CD4-positive, alpha-beta T cell treated with Interleukin-2 at 100 ng/mL for 4 hours (primary cell): ENCODE measurements around the gene OR9G1.
"Not testable (repeated sequence)": the region's sequence is repeated elsewhere in the genome, so short reads cannot be mapped to it uniquely, and the experiment has no call there.

ENCODE experiments used
- DNase-seq: peaks from one replicate; pipeline ENCODE4 v3.0.0-alpha.2; 2020; ENCODE audit warnings: low spot score

The OR9G1 gene

DNA sequence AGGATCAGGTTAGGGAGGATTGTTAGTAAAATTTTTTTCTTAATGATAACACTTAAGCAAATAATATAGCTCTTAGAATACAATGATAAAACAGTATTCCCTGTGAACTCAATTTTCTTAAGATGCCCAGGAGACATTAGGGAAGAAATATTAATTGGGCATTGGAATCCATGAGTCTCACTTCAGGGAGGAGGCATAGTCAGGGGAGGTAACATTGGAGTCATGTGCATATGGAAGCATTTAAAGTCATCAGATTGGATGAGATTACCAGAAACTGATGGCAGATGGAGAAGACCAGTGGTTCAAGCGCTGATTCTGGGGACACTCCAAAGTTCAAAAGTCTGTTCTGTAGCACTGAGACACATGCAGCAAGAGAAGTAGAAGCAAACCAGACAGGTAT is at the start of gene OR9G1:
Gene OR9G1, plus strand, starts transcription at position 301 of the 400 bp plus-strand sequence. CDS start 1,293 bp downstream, outside the sequence.
- DNase-seq, result no peak

DNA sequence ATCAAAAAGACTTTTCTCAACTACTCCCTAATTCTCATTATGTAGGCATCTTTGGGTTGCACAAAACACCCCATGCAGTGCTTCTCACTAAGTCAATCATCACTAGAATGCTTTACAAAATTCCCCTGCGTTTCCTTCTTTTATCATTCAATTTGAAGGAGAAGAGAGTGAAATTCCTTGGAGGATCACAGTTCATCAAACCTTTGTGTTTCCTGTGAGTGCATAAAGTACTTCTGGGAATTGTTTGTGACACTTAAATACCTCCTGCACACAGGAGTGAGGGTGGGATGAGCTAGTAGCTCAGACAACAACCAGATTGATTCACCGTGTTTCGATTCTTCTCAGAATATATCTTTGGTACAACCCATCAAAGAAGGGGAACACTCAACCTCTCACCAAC is 39.1 kb upstream of the OR9G1 start:
- DNase-seq, result no peak

GRCh38 chr11:56663386-56663785 is 35.5 kb upstream of the OR9G1 start, which contains the start of gene OR5AR1:
OR5AR1 (plus strand) TSS chr11:56663686; CDS start chr11:56663686, 0 bp downstream.
- DNase-seq, result no peak

DNA sequence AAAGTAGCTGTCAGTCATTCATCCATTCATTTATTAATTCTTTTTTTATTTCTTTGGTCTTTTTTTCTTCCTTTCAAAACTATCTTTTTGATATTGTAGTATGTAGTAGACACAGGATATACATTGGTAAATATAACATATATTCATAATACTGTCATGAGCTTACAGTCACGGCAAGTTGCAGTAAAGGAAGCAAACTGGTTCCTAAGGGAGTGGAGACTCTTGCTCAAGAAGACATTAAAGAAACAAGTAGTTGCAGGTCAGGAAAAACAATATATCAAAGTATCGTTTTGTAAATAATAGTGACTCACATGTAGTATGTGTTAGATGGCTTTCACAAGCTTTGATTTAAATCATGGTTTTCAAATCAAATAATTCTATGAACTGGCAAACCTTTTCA is 27.9 kb upstream of the OR9G1 start:
- DNase-seq, result no peak

- no peak for DNase-seq
Observed at GRCh38 chr11:56688554-56689100, 10.3 kb upstream of the OR9G1 start.

DNA sequence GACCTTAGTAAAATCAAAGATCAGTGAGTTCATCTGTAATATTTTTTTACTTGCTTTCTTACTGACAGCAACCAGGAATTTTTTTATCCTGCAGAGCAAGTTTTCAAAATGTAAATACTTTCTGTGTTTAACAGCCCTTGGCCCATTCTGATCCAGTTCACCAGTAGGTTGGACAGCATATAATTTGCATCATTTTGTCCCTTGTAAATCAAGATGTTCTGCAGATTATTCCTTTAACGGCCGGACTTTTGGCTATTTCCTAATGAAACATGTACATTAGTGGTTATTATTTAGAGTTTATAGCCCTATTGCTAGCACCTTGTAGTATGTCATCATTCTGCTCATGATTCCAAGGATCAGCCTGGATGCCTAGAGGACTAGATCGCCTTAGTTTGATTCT is 7.7 kb upstream of the OR9G1 start:
- DNase-seq, result not testable (repeated sequence)

- DNase-seq, result no peak
Observed at GRCh38 chr11:56693428-56693827, 5.5 kb upstream of the OR9G1 start.

- no peak for DNase-seq
Observed at GRCh38 chr11:56700242-56700913, 1.5 kb downstream of the OR9G1 start.

GRCh38 chr11:56700914-56701485 is 2.1 kb downstream of the OR9G1 start:
- DNase-seq, result no peak

- DNase-seq, result no peak
Observed at GRCh38 chr11:56705784-56706396, 7.0 kb downstream of the OR9G1 start.

GRCh38 chr11:56706486-56706885 is 7.6 kb downstream of the OR9G1 start:
- DNase-seq, result no peak

DNA sequence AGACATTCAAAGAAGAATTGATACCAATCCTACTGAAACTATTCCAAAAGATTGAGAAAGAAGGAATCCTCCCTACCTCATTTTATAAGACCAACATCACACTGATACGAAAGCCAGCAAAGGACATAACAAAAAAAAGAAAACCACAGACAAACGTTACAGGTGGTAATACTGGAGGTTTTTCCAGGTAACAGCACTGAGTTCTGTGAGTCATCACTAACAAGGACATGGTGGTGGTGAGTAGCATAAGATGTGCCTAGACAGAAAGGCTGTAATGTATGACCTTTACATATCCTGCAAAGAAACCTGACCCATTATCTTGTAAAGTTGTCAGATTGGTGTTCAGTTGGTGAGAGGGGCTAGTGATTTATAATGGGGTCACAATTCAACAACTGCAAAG is 15.3 kb downstream of the OR9G1 start:
- no peak for DNase-seq

DNA sequence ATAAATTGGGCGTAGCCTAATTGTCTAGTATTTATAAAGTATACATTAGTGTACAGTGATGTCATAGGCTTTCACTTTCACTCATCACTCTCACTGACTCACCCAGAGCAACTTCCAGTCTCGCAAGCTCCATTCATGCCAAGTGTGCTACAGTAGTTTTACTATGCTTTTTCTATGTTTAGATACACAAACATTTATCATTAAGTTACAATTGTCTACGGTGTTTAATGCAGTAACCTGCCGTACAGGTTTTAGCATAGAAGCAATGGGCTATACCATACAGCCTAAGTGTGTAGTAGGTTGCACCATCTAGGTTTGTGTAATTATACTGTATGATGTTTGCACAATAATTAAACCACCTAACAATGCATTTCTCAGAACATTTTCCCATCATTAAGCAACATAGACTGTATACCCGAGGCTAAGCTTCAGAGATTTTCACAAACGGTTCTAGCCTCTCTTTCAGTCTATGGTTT is 17.5 kb downstream of the OR9G1 start:
- DNase-seq, result no peak

GRCh38 chr11:56720513-56720912 is 21.6 kb downstream of the OR9G1 start:
- DNase-seq, result no peak

GRCh38 chr11:56740107-56740506 is 41.2 kb downstream of the OR9G1 start:
- no peak for DNase-seq

DNA sequence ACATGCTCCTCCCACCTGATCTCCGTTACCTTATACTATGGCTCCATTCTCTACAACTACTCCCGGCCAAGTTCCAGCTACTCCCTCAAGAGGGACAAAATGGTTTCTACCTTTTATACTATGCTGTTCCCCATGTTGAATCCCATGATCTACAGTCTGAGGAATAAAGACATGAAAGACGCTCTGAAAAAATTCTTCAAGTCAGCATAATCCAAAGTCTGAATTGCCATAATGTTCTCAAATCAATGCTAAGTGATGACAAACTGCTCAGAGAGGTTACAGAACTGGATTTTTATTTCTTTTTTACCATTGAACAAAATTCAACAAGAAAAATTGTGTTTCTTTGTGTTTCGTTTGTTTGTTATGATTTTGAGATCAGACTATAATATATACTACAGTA is 42.0 kb downstream of the OR9G1 start:
- DNase-seq, result no peak

GRCh38 chr11:56748597-56748996 is 49.7 kb downstream of the OR9G1 start, which contains the start of gene OR9G4:
OR9G4 (minus strand) TSS chr11:56748697; CDS start chr11:56743766, 4,931 bp downstream.
- DNase-seq, result no peak

DNA sequence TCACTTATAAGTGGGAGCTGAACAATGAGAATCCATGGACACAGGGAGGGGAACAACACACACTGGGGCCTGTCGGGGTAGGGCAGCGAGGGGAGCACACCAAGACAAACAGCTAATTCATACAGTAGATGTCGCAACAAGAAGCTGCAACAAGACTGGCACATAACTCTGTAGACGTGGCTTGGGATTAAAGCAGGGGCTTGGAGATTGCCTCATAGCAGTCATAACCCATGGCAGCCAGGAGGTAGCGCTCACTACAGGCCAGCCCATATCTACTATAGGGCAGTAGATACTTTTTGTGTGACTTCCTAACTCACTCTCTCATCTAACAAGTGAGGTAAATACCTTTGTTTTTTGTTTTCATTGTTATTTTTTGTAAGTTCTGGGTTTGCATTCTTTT is 51.3 kb downstream of the OR9G1 start:
- DNase-seq, result no peak

- no peak for DNase-seq
Observed at GRCh38 chr11:56751480-56751879, 52.6 kb downstream of the OR9G1 start.
